Gastroesophageal sphincter (tissue), 4 donors: ENCODE measurements around the gene KPNA1. TPM values are rescaled to one million over a fixed set of nuclear protein-coding genes. Genes with fewer than 3 reads are reported as not detected.
A peak's percentile ranks its signal among the peaks of the same experiment; 100 is the strongest.

Experiments
- ATAC-seq: fragments of 150-250 bp; one replicate; pipeline ENCODE4 v1.9.1; 2016; ENCODE audit warnings: mild to moderate bottlenecking, moderate library complexity
- H3K27ac ChIP-seq, 4 donors: fragments of 200-600 bp; sonication (generic) in 3 of 4; 1 replicate in 3 of 4; 2 replicates in 1 of 4; pipeline ENCODE4 v1.5.1; 2016 to 2019
- H3K27me3 ChIP-seq: fragments of 200-600 bp; sonication (generic); one replicate; pipeline ENCODE4 v1.5.1; 2019
- H3K36me3 ChIP-seq, 2 donors: fragments of 200-600 bp; sonication (generic); one replicate each; pipeline ENCODE4 v1.5.1; 2019; ENCODE audit warnings: control low read depth in 1 of 2
- H3K4me1 ChIP-seq, 3 donors: fragments of 200-600 bp; sonication (generic); 1 replicate in 2 of 3; 2 replicates in 1 of 3; pipeline ENCODE4 v1.5.1; 2016 to 2019; ENCODE audit warnings: control low read depth in 2 of 3
- H3K4me3 ChIP-seq, 2 donors: fragments of 200-600 bp; sonication (generic); one replicate each; pipeline ENCODE4 v1.5.1; 2019; ENCODE audit warnings: mild to moderate bottlenecking in 1 of 2, moderate library complexity in 1 of 2
- H3K9me3 ChIP-seq, 3 donors: fragments of 200-600 bp; sonication (generic); one replicate each; pipeline ENCODE4 v1.5.1; 2017 to 2019; ENCODE audit warnings: control low read depth in 2 of 3
- EP300 ChIP-seq: sonication (generic); formaldehyde crosslinking; IDR thresholded peaks from one replicate; pipeline ENCODE4 v1.6.1; 2017; ENCODE audit warnings: antibody characterized with exemption, mild to moderate bottlenecking
- POLR2A ChIP-seq, 2 donors: fragments of 450-650 bp; IDR thresholded peaks; one replicate each; pipeline ENCODE4 v1.6.1; 2017; ENCODE audit warnings: antibody characterized with exemption in 2 of 2, mild to moderate bottlenecking in 2 of 2, moderate library complexity in 1 of 2
- POLR2AphosphoS5 ChIP-seq: sonication (generic); formaldehyde crosslinking; IDR thresholded peaks from one replicate; pipeline ENCODE4 v1.6.1; 2017; ENCODE audit warnings: antibody characterized with exemption
- WGBS, 2 donors: methylation state at CpG; one replicate each; pipeline ENCODE4 v1.1.5; 2018; ENCODE audit warnings: low coverage in 1 of 2; 5-methylcytosine and 5-hydroxymethylcytosine counted together
- total RNA-seq, 4 donors: library from RNA; depleted of rRNA; stranded (reverse); fragments of >200 nt; gene quantifications; one replicate each; pipeline ENCODE4 v1.1.0, GENCODE V29; 2016
- TF ChIP-seq, protein P1 (sequence below), 4 experiments: fragments of 200-600 bp in 2 of 4; fragments of 450-650 bp in 2 of 4; sonication (generic) in 1 of 4; IDR thresholded peaks; one replicate each; pipeline ENCODE4 v1.5.1; 2017 to 2019; ENCODE audit warnings: antibody characterized with exemption in 4 of 4, mild to moderate bottlenecking in 2 of 4, moderate library complexity in 2 of 4

Gene KPNA1
- total RNA-seq, 4 donors from 2014 or later, result 39.8 to 61.3 (median 41.3) TPM

DNA sequence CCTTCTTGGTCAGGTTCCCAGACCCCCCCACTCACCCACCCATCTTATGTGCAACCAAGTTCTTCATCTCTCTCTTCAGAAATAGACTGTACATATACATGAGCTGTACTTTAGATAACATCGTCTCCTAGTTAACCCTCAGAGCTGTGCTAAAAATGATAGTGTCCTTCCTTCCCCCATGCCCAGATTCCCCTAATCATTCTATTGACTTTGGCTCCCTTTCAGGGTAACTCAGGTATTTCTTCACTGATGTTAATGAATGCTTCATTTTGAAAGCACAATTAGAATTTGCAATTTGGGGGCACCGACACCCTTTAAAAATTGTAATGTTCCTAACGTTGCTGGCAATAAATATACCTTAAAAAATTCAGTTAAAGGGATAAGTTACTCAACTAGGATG is 38.4 kb upstream of the KPNA1 start:
- Histone ChIP-seq H3K27me3 (no peaks in the 10 kb centered on the region), H3K4me3 (no peak overlapping the region), H3K4me1 (peaks cover 0 to 23% (median 0%) of the 10 kb centered on the region in 3 donors), H3K36me3 (peaks cover 0 to 93% of the 10 kb centered on the region in 2 donors), H3K9me3 (no peaks in the 10 kb centered on the region), H3K27ac (no peak overlapping the region)
- WGBS, 2 donors, result 53 to 70% methylated on average over 3 of the region's 3 CpGs
- ATAC-seq, result no peak
- TF ChIP-seq, protein P1, sequence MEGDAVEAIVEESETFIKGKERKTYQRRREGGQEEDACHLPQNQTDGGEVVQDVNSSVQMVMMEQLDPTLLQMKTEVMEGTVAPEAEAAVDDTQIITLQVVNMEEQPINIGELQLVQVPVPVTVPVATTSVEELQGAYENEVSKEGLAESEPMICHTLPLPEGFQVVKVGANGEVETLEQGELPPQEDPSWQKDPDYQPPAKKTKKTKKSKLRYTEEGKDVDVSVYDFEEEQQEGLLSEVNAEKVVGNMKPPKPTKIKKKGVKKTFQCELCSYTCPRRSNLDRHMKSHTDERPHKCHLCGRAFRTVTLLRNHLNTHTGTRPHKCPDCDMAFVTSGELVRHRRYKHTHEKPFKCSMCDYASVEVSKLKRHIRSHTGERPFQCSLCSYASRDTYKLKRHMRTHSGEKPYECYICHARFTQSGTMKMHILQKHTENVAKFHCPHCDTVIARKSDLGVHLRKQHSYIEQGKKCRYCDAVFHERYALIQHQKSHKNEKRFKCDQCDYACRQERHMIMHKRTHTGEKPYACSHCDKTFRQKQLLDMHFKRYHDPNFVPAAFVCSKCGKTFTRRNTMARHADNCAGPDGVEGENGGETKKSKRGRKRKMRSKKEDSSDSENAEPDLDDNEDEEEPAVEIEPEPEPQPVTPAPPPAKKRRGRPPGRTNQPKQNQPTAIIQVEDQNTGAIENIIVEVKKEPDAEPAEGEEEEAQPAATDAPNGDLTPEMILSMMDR (IDR thresholded peaks at IDR 0.05), result no peak
- TF ChIP-seq POLR2AphosphoS5, result no peak
- no peak for TF ChIP-seq EP300
- no peak for TF ChIP-seq POLR2A (IDR thresholded peaks at IDR 0.05)

DNA sequence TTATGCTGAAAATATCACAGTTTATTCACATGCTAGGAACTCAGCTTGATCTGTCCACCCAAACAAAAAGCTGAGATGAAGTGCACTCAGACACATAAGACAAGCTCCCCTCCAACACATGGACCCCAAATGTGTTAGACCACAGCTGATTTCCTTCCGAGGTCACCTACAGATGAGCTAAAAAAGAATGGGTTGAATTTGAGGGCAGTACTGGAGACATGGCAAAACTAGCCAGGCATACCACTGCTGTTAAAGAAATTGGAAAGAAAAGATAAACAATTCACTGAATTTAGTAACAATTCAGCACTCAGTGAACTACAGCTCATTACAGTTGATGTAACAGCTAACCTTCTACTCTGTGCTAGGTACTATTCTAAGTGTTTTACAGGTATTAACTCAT is 33.9 kb upstream of the KPNA1 start:
- H3K27me3 ChIP-seq, result no peaks in the 10 kb centered on the region
- TF ChIP-seq EP300 (no peak), POLR2AphosphoS5 (no peak), POLR2A (IDR thresholded peaks at IDR 0.05) (no peak)
- TF ChIP-seq, protein P1 (IDR thresholded peaks at IDR 0.05), result no peak
- no peak overlapping the region for H3K4me3 ChIP-seq
- peaks cover 0 to 91% of the 10 kb centered on the region in 2 donors for H3K36me3 ChIP-seq
- peak overlapping the region in 2 of 4 donors; percentile 2 to 47 for H3K27ac ChIP-seq
- 0 to 44% methylated on average over 1 of the region's 1 CpG for WGBS, 2 donors
- H3K4me1 ChIP-seq, result peaks cover 0 to 24% (median 0%) of the 10 kb centered on the region in 3 donors
- ATAC-seq, result no peak
- no peaks in the 10 kb centered on the region for H3K9me3 ChIP-seq

DNA sequence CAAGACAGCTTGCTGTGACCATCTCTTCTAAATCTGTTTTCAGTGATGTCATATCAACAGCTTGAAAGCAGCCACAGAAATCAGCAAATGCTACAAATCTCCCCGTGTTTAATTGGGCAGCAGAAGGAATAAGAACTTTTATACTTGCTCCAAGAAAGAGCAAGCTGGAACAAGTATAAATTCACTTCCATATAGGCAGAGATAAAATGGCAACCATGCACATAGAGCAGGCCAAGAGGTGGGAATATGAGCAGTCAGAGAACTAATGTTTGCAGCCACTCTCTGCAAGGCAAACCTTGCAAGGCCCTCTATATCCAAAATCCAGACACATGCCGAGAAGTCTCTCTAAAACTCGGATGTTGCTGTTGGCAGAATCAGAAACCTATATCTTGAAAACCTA is 33.3 kb upstream of the KPNA1 start:
- no peak for ATAC-seq
- Histone ChIP-seq H3K9me3 (no peaks in the 10 kb centered on the region), H3K36me3 (peaks cover 0 to 91% of the 10 kb centered on the region in 2 donors), H3K4me3 (no peak overlapping the region), H3K27ac (peak overlapping the region in 1 of 4 donors; percentile 47), H3K4me1 (peaks cover 0 to 22% (median 0%) of the 10 kb centered on the region in 3 donors), H3K27me3 (no peaks in the 10 kb centered on the region)
- 33 to 52% methylated on average over 1 to 3 of the region's 3 CpGs for WGBS, 2 donors
- TF ChIP-seq, protein P1 (IDR thresholded peaks at IDR 0.05), result no peak
- no peak for TF ChIP-seq POLR2A (IDR thresholded peaks at IDR 0.05)
- no peak for TF ChIP-seq POLR2AphosphoS5
- no peak for TF ChIP-seq EP300

DNA sequence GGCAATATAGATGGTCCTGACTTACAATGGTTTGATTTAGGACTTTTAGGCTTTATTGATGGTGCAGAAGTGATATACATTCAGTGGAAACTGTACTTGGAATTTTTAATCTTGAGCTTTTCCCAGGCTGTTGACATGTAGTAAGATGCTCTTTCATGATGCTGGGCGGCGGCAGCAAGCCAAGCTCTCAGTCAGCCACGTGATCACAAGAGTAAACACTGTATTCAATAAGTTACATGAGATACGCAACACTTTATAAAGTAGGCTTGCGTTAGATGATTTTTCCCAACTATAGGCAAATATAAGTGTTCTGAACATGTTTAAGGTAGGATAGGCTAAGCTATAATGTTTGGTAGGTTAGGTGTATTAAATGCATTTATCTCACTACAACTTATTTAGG is 31.4 kb upstream of the KPNA1 start:
- no peaks in the 10 kb centered on the region for H3K9me3 ChIP-seq
- H3K4me1 ChIP-seq, result peaks cover 0 to 22% (median 0%) of the 10 kb centered on the region in 3 donors
- H3K27ac ChIP-seq, result no peak overlapping the region
- 84 to 91% methylated on average over 5 of the region's 5 CpGs for WGBS, 2 donors
- ATAC-seq, result no peak
- H3K27me3 ChIP-seq, result no peaks in the 10 kb centered on the region
- peaks cover 0 to 91% of the 10 kb centered on the region in 2 donors for H3K36me3 ChIP-seq
- TF ChIP-seq POLR2AphosphoS5 (no peak), POLR2A (IDR thresholded peaks at IDR 0.05) (no peak)
- no peak overlapping the region for H3K4me3 ChIP-seq

GRCh38 chr3:122538956-122539490 is 24.3 kb upstream of the KPNA1 start:
- 81 to 97% methylated on average over 6 to 7 of the region's 7 CpGs for WGBS, 2 donors
- no peak for ATAC-seq
- Histone ChIP-seq H3K27me3 (no peaks in the 10 kb centered on the region), H3K4me3 (no peak overlapping the region), H3K4me1 (no peaks in the 10 kb centered on the region), H3K27ac (no peak overlapping the region), H3K36me3 (peaks cover under 1 to 100% of the 10 kb centered on the region in 2 donors), H3K9me3 (no peaks in the 10 kb centered on the region)
- TF ChIP-seq, protein P1 (IDR thresholded peaks at IDR 0.05), result no peak
- TF ChIP-seq POLR2AphosphoS5, result no peak
- TF ChIP-seq POLR2A (IDR thresholded peaks at IDR 0.05), result no peak
- no peak for TF ChIP-seq EP300
